IMR-90 (cell line): ENCODE data around the gene ASB12. TPM values are rescaled to one million over a fixed set of nuclear protein-coding genes. Genes with fewer than 3 reads are reported as not detected.

Source experiments
- ATAC-seq: fragments of 200-7000 bp; cut with Tn5 transposase; 2 replicates; pipeline ENCODE4 v1.9.1; 2020; ENCODE audit warnings: low read depth, mild to moderate bottlenecking, moderate library complexity
- BruUV-seq: library from RNA; stranded (reverse); fragments of 400-500 nt; replicated peaks from 2 replicates; lab custom pipeline; 2021; lab: Mats Ljungman, UMichigan
- CTCF ChIA-PET: fragments of 300-600 bp; formaldehyde crosslinking; extraction: SDS; loops from one replicate; lab custom pipeline; 2021; ENCODE audit warnings: antibody characterized with exemption; lab: Yijun Ruan, JAX
- POLR2A ChIA-PET: fragments of 300-600 bp; sonication (Branson Sonifier 250); formaldehyde crosslinking; loops from one replicate; lab custom pipeline; 2022; ENCODE audit warnings: antibody characterized with exemption; ENCODE audit not compliant: unreplicated experiment; lab: Charles Lee
- DNase-seq: peaks from one replicate; pipeline ENCODE4 v3.0.0; 2013
- H2AFZ ChIP-seq: replicated peaks from 2 replicates; pipeline ENCODE3; 2013; ENCODE audit warnings: low read length, mild to moderate bottlenecking; ENCODE audit not compliant: poor library complexity
- H2AK5ac ChIP-seq: 2 replicates; pipeline ENCODE4 v1.6.1; 2013; ENCODE audit warnings: low read depth, low read length, inconsistent platforms
- H2AK9ac ChIP-seq: replicated peaks from 2 replicates; pipeline ENCODE3; 2013; ENCODE audit warnings: mild to moderate bottlenecking, low read depth, low read length, moderate library complexity; ENCODE audit not compliant: poor library complexity
- H2BK120ac ChIP-seq: 2 replicates; pipeline ENCODE4 v1.6.1; 2013; ENCODE audit warnings: low read depth, low read length, inconsistent platforms
- H2BK15ac ChIP-seq: 3 replicates; pipeline ENCODE4 v1.6.1; 2013; ENCODE audit warnings: low read depth, low read length, inconsistent platforms
- H2BK20ac ChIP-seq: 2 replicates; pipeline ENCODE4 v1.6.1; 2013; ENCODE audit warnings: low read depth, mild to moderate bottlenecking, inconsistent platforms, low read length, moderate library complexity
- H2BK5ac ChIP-seq: 2 replicates; pipeline ENCODE4 v1.6.1; 2013; ENCODE audit warnings: mild to moderate bottlenecking, low read depth, low read length, inconsistent platforms; ENCODE audit not compliant: poor library complexity, severe bottlenecking
- H3K14ac ChIP-seq: replicated peaks from 2 replicates; pipeline ENCODE4 v1.6.1; 2013; ENCODE audit warnings: low read depth, low read length, inconsistent platforms
- H3K18ac ChIP-seq: 2 replicates; pipeline ENCODE4 v1.6.1; 2013; ENCODE audit warnings: low read depth, low read length, control low read depth
- H3K23ac ChIP-seq: 2 replicates; pipeline ENCODE4 v1.6.1; 2013; ENCODE audit warnings: low read depth, low read length, inconsistent platforms
- H3K27ac ChIP-seq: 2 replicates; pipeline ENCODE4 v1.5.1; 2013; ENCODE audit warnings: mild to moderate bottlenecking, control low read depth, low read length; ENCODE audit not compliant: insufficient read depth
- H3K27me3 ChIP-seq: 2 replicates; pipeline ENCODE4 v1.6.1; 2013; ENCODE audit warnings: low read length; ENCODE audit not compliant: control insufficient read depth, insufficient read depth
- H3K36me3 ChIP-seq: 2 replicates; pipeline ENCODE4 v1.6.1; 2013; ENCODE audit warnings: low read length, mixed read lengths; ENCODE audit not compliant: control insufficient read depth, insufficient read depth
- H3K4ac ChIP-seq: 2 replicates; pipeline ENCODE4 v1.6.1; 2013; ENCODE audit warnings: low read depth, low read length, inconsistent platforms
- H3K4me1 ChIP-seq: 2 replicates; pipeline ENCODE4 v1.6.1; 2013; ENCODE audit warnings: low read length, mixed read lengths; ENCODE audit not compliant: control insufficient read depth, insufficient read depth
- H3K4me2 ChIP-seq: 2 replicates; pipeline ENCODE4 v1.6.1; 2013; ENCODE audit warnings: low read depth, mild to moderate bottlenecking, control low read depth, low read length, moderate library complexity
- H3K4me3 ChIP-seq: 2 replicates; pipeline ENCODE4 v1.5.1; 2013; ENCODE audit warnings: low read depth, mild to moderate bottlenecking, control low read depth, low read length, moderate library complexity; ENCODE audit not compliant: insufficient read depth
- H3K56ac ChIP-seq: 2 replicates; pipeline ENCODE4 v1.6.1; 2013; ENCODE audit warnings: low read length, inconsistent platforms; ENCODE audit not compliant: insufficient read depth; ENCODE audit errors: extremely low read depth
- H3K79me1 ChIP-seq, 2 experiments: 2 replicates each; pipeline ENCODE4 v1.6.1; 2013; ENCODE audit warnings: low read length in 2 of 2, inconsistent platforms in 1 of 2, low read depth in 1 of 2
- H3K9ac ChIP-seq: 2 replicates; pipeline ENCODE4 v1.6.1; 2013; ENCODE audit warnings: low read depth, low read length, control low read depth
- H3K9me1 ChIP-seq: 2 replicates; pipeline ENCODE4 v1.6.1; 2013; ENCODE audit warnings: low read length, inconsistent platforms; ENCODE audit not compliant: insufficient read depth
- H3K9me3 ChIP-seq: 2 replicates; pipeline ENCODE4 v1.6.1; 2013; ENCODE audit warnings: low read length; ENCODE audit not compliant: control insufficient read depth, insufficient read depth
- H4K20me1 ChIP-seq: 2 replicates; pipeline ENCODE4 v1.6.1; 2013; ENCODE audit warnings: low read length, inconsistent platforms; ENCODE audit not compliant: insufficient read depth
- H4K5ac ChIP-seq: 2 replicates; pipeline ENCODE4 v1.6.1; 2013; ENCODE audit warnings: mild to moderate bottlenecking, low read depth, low read length, control low read depth
- H4K8ac ChIP-seq, 2 experiments: 2 replicates each; pipeline ENCODE4 v1.6.1; 2013; ENCODE audit warnings: low read depth in 2 of 2, low read length in 2 of 2, control low read depth in 1 of 2, inconsistent platforms in 1 of 2
- H4K91ac ChIP-seq: 2 replicates; pipeline ENCODE4 v1.6.1; 2013; ENCODE audit warnings: low read depth, low read length, inconsistent platforms; ENCODE audit not compliant: insufficient read depth
- BHLHE40 ChIP-seq: fragments of 150-350 bp; IDR thresholded peaks from 2 replicates; pipeline ENCODE4 v1.6.1; 2016; ENCODE audit warnings: mild to moderate bottlenecking, low read depth, low read length
- CEBPB ChIP-seq: IDR thresholded peaks from 2 replicates; pipeline ENCODE4 v1.6.1; 2012; ENCODE audit warnings: low read depth, low read length, improper control_type of control experiment
- ELK1 ChIP-seq: fragments of 150-350 bp; IDR thresholded peaks from 2 replicates; pipeline ENCODE4 v1.6.1; 2016; ENCODE audit warnings: low read depth, mild to moderate bottlenecking, low read length, moderate library complexity, borderline replicate concordance
- MAFK ChIP-seq: IDR thresholded peaks from 2 replicates; pipeline ENCODE4 v1.6.1; 2012; ENCODE audit warnings: low read depth, low read length, improper control_type of control experiment
- MXI1 ChIP-seq: IDR thresholded peaks from 2 replicates; pipeline ENCODE4 v1.6.1; 2012; ENCODE audit warnings: low read depth, mild to moderate bottlenecking, low read length, moderate library complexity, borderline replicate concordance
- POLR2A ChIP-seq: IDR thresholded peaks from 2 replicates; pipeline ENCODE4 v1.6.1; 2012; ENCODE audit warnings: mild to moderate bottlenecking, low read depth, low read length
- RAD21 ChIP-seq: IDR thresholded peaks from 2 replicates; pipeline ENCODE4 v1.6.1; 2012; ENCODE audit warnings: low read length, improper control_type of control experiment
- RCOR1 ChIP-seq: IDR thresholded peaks from 2 replicates; pipeline ENCODE4 v1.6.1; 2012; ENCODE audit warnings: mild to moderate bottlenecking, low read length, improper control_type of control experiment; ENCODE audit not compliant: insufficient replicate concordance
- SMC3 ChIP-seq: fragments of 150-350 bp; IDR thresholded peaks from 2 replicates; pipeline ENCODE4 v1.6.1; 2016; ENCODE audit warnings: low read depth, mild to moderate bottlenecking, antibody characterized with exemption, low read length, moderate library complexity
- WGBS, 2 experiments: methylation state at CpG; one replicate each; pipeline versions ENCODE4 v1.1.5 to v1.1.7; 2013; ENCODE audit warnings: missing lambda C conversion rate in 2 of 2; ENCODE audit not compliant: insufficient read length in 1 of 2; ENCODE audit errors: extremely low coverage in 2 of 2; 5-methylcytosine and 5-hydroxymethylcytosine counted together
- dilution Hi-C: fragments of 300-500 bp; cut with HindIII; formaldehyde crosslinking; loops from one replicate; pipeline ENCODE4 v1.14.3; 2018; ENCODE audit warnings: low sequenced_read_pairs; ENCODE audit not compliant: unreplicated experiment
- in situ Hi-C: fragments of 300-500 bp; cut with MboI; formaldehyde crosslinking; loops from 3 replicates; pipeline ENCODE4 v1.14.3; 2019; ENCODE audit warnings: low sequenced_read_pairs, inconsistent platforms, mixed read lengths
- intact Hi-C: fragments of 100-400 bp; cut with micrococcal nuclease; formaldehyde crosslinking; loops from 2 replicates; pipeline ENCODE4 v1.10.0; 2022
- polyA plus RNA-seq, 3 experiments: library from polyadenylated mRNA; depleted of rRNA; stranded (reverse); fragments of >200 nt; gene quantifications; 2 replicates each; pipeline ENCODE4 v1.2.3, GENCODE V29; 2012; ENCODE audit warnings: low replicate concordance in 1 of 3
- total RNA-seq: library from RNA; depleted of rRNA; stranded (reverse); fragments of >200 nt; gene quantifications from 2 replicates; pipeline ENCODE4 v1.2.3, GENCODE V29; 2012

Gene ASB12
- total and polyA plus RNA-seq, 2 of the 4 experiments (the other 2 are of a cell fraction), result not detected

GRCh38 chrX:64195862-64196261 lies 34.5 kb downstream of the ASB12 start:
- in situ Hi-C loops, result no loop called here

More at GRCh38 chrX:64195862-64196261, 34.5 kb downstream of the ASB12 start:
- intact Hi-C loops, result no loop called here
- H4K91ac ChIP-seq, result no peak overlapping the region
- no peak overlapping the region for H2BK120ac ChIP-seq
- no TSS peak for BruUV-seq
- H3K36me3 ChIP-seq, result peaks cover 8% of the 10 kb centered on the region; the same call in 1 of the 2 replicates
- H3K27ac ChIP-seq, result no peak overlapping the region
- H3K9me1 ChIP-seq, result no peaks in the 10 kb centered on the region
- H3K4me2 ChIP-seq, result no peak overlapping the region
- ChIA-PET POLR2A (no interaction called here), CTCF (no interaction called here)
- no peaks in the 10 kb centered on the region; the same call in 1 of the 2 replicates for H3K27me3 ChIP-seq
- no peak overlapping the region for H2BK20ac ChIP-seq
- H3K23ac ChIP-seq, result no peak overlapping the region
- H4K8ac ChIP-seq, result no peak overlapping the region
- H2AK5ac ChIP-seq, result no peak overlapping the region
- no peak overlapping the region for H3K56ac ChIP-seq
- H4K20me1 ChIP-seq, result no peaks in the 10 kb centered on the region
- no peak overlapping the region for H3K4me3 ChIP-seq
- ATAC-seq, result no peak
- no peak overlapping the region for H2BK15ac ChIP-seq
- H3K9me3 ChIP-seq, result peaks cover 1% of the 10 kb centered on the region; the same call in 1 of the 2 replicates
- TF ChIP-seq MAFK, result no peak
- no peak for TF ChIP-seq RAD21
- no peak for TF ChIP-seq CEBPB
- no peak for TF ChIP-seq ELK1
- no peak for TF ChIP-seq SMC3
- no peak for TF ChIP-seq MXI1
- no peak for TF ChIP-seq POLR2A
- TF ChIP-seq BHLHE40, result no peak
- TF ChIP-seq RCOR1, result no peak
- no peak overlapping the region for H2AK9ac ChIP-seq
- no peak overlapping the region for H3K9ac ChIP-seq
- H3K4ac ChIP-seq, result no peak overlapping the region
- no peak overlapping the region for H4K5ac ChIP-seq
- WGBS, 2 experiments, result no CpG with 5 or more reads among the region's 1 CpG
- no peak overlapping the region for H2AFZ ChIP-seq
- DNase-seq, result no peak
- no peaks in the 10 kb centered on the region for H3K4me1 ChIP-seq
- no peak overlapping the region for H3K14ac ChIP-seq
- H3K79me1 ChIP-seq, result no peaks in the 10 kb centered on the region; a peak in 2 of 4 replicates
- no peak overlapping the region for H3K18ac ChIP-seq
- no peak overlapping the region for H2BK5ac ChIP-seq
- dilution Hi-C loops, result no loop called here
